ENCODE results near the gene OTOP2.

GRCh38 chr17:74972973-74973328, 48.9 kb downstream of the OTOP2 start:
- TF ChIP-seq CREB5 (CRISPR knock-in tag; IDR thresholded peaks at IDR 0.05; ENCODE audit: low read depth) (no peak), ISL1 (CRISPR knock-in tag; IDR thresholded peaks at IDR 0.05) (no peak), ZFP30 (CRISPR knock-in tag; IDR thresholded peaks at IDR 0.05) (no peak), OSR1 (CRISPR knock-in tag; IDR thresholded peaks at IDR 0.05) (no peak), ZNF70 (CRISPR knock-in tag; IDR thresholded peaks at IDR 0.05) (no peak), ZC3H10 (CRISPR knock-in tag; IDR thresholded peaks at IDR 0.05) (no peak), PATZ1 (CRISPR knock-in tag; IDR thresholded peaks at IDR 0.05; ENCODE audit: borderline replicate concordance) (no peak), CSRNP3 (CRISPR knock-in tag; IDR thresholded peaks at IDR 0.05) (no peak), TSHZ2 (CRISPR knock-in tag; IDR thresholded peaks at IDR 0.05) (no peak), ARNTL (CRISPR knock-in tag; IDR thresholded peaks at IDR 0.05; ENCODE audit: borderline replicate concordance, low read depth) (no peak), ZNF8 (CRISPR knock-in tag; IDR thresholded peaks at IDR 0.05) (no peak), POU6F1 (CRISPR knock-in tag; IDR thresholded peaks at IDR 0.05; ENCODE audit: borderline replicate concordance, low read depth) (no peak), ZNF565 (CRISPR knock-in tag; conservative IDR thresholded peaks at IDR 0.05; ENCODE audit: low read depth) (no peak), CSDC2 (CRISPR knock-in tag; IDR thresholded peaks at IDR 0.05) (no peak)
